PC-3 (cell line): ENCODE measurements around the gene SFXN2. TPM values are rescaled to one million over a fixed set of nuclear protein-coding genes. Genes with fewer than 3 reads are reported as not detected.

Experiments
- ATAC-seq: fragments of 200-7000 bp; cut with Tn5 transposase; 2 replicates; pipeline ENCODE4 v1.9.1; 2020; ENCODE audit warnings: mild to moderate bottlenecking, moderate library complexity
- BruUV-seq: library from RNA; stranded (reverse); fragments of 400-500 nt; replicated peaks from 2 replicates; lab custom pipeline; 2021; lab: Mats Ljungman, UMichigan
- CTCF ChIA-PET: fragments of 300-600 bp; sonication (Branson Sonifier 250); formaldehyde crosslinking; loops from one replicate; lab custom pipeline; 2022; ENCODE audit warnings: antibody characterized with exemption; lab: Charles Lee
- POLR2A ChIA-PET: fragments of 300-600 bp; sonication (Branson Sonifier 250); formaldehyde crosslinking; loops from one replicate; lab custom pipeline; 2022; ENCODE audit warnings: antibody characterized with exemption; ENCODE audit not compliant: unreplicated experiment; lab: Charles Lee
- DNase-seq: peaks from one replicate; pipeline ENCODE4 v3.0.0-alpha.2; 2015
- H2AFZ ChIP-seq: fragments of 300-600 bp; sonication (generic); 2 replicates; pipeline ENCODE4 v1.6.0; 2016; ENCODE audit warnings: antibody characterized with exemption, low read length
- H3F3A ChIP-seq: fragments of 300-600 bp; sonication (generic); one replicate; pipeline ENCODE4 v1.6.0; 2017; ENCODE audit warnings: antibody characterized with exemption, low read length, control low read depth, mild to moderate bottlenecking; ENCODE audit not compliant: unreplicated experiment
- H3K27ac ChIP-seq: fragments of 300-600 bp; sonication (generic); 2 replicates; pipeline ENCODE4 v1.5.1; 2016; ENCODE audit warnings: mild to moderate bottlenecking, low read length
- H3K27me3 ChIP-seq: fragments of 300-600 bp; sonication (generic); 2 replicates; pipeline ENCODE4 v1.6.1; 2016; ENCODE audit warnings: low read length, mixed read lengths
- H3K36me3 ChIP-seq: fragments of 300-600 bp; sonication (generic); 2 replicates; pipeline ENCODE4 v1.6.1; 2016; ENCODE audit warnings: low read depth, mixed run types, low read length, mixed read lengths
- H3K4me1 ChIP-seq: fragments of 300-600 bp; sonication (generic); 2 replicates; pipeline ENCODE4 v1.5.1; 2016; ENCODE audit warnings: low read length; ENCODE audit not compliant: insufficient read depth
- H3K4me2 ChIP-seq: fragments of 300-600 bp; sonication (generic); 2 replicates; pipeline ENCODE4 v1.6.0; 2016; ENCODE audit warnings: low read length
- H3K4me3 ChIP-seq: fragments of 300-600 bp; sonication (generic); 2 replicates; pipeline ENCODE4 v1.5.1; 2016; ENCODE audit warnings: mild to moderate bottlenecking, low read length, mixed read lengths
- H3K79me2 ChIP-seq: fragments of 300-600 bp; sonication (generic); 2 replicates; pipeline ENCODE4 v1.6.1; 2017; ENCODE audit warnings: low read length, mixed read lengths
- H3K9ac ChIP-seq: fragments of 300-600 bp; sonication (generic); 2 replicates; pipeline ENCODE4 v1.6.0; 2016; ENCODE audit warnings: mild to moderate bottlenecking, low read length
- H3K9me2 ChIP-seq: fragments of 300-600 bp; sonication (generic); replicated peaks from 2 replicates; pipeline ENCODE4 v1.6.1; 2016; ENCODE audit warnings: mixed run types, low read length, mixed read lengths
- H3K9me3 ChIP-seq: fragments of 300-600 bp; sonication (generic); 2 replicates; pipeline ENCODE4 v1.6.1; 2016; ENCODE audit warnings: low read length, mixed read lengths
- H4K20me1 ChIP-seq: fragments of 300-600 bp; sonication (generic); 2 replicates; pipeline ENCODE4 v1.6.1; 2016; ENCODE audit warnings: low read length, mixed read lengths
- EZH2 ChIP-seq: fragments of 300-600 bp; sonication (generic); IDR thresholded peaks from one replicate; pipeline ENCODE4 v1.6.1; 2017; ENCODE audit warnings: antibody characterized with exemption, mild to moderate bottlenecking, low read length; ENCODE audit not compliant: unreplicated experiment
- EZH2phosphoT487 ChIP-seq: fragments of 300-600 bp; sonication (generic); IDR thresholded peaks from 2 replicates; pipeline ENCODE4 v1.6.1; 2018; ENCODE audit warnings: mild to moderate bottlenecking, antibody characterized with exemption, low read length, borderline replicate concordance
- intact Hi-C: fragments of 100-400 bp; cut with micrococcal nuclease; formaldehyde crosslinking; loops from 2 replicates; pipeline ENCODE4 v1.9.0; 2023
- total RNA-seq: library from RNA; depleted of rRNA; stranded (reverse); fragments of >200 nt; gene quantifications from 2 replicates; pipeline ENCODE4 v1.2.3, GENCODE V29; 2014
- TF ChIP-seq, protein P1 (sequence below): fragments of 300-600 bp; sonication (generic); conservative IDR thresholded peaks from 2 replicates; pipeline ENCODE4 v1.5.1; 2017; ENCODE audit warnings: antibody characterized with exemption, low read depth, mild to moderate bottlenecking, low read length

Gene SFXN2
- total RNA-seq, 1 experiment from 2014 or later: 10.3 TPM

DNA sequence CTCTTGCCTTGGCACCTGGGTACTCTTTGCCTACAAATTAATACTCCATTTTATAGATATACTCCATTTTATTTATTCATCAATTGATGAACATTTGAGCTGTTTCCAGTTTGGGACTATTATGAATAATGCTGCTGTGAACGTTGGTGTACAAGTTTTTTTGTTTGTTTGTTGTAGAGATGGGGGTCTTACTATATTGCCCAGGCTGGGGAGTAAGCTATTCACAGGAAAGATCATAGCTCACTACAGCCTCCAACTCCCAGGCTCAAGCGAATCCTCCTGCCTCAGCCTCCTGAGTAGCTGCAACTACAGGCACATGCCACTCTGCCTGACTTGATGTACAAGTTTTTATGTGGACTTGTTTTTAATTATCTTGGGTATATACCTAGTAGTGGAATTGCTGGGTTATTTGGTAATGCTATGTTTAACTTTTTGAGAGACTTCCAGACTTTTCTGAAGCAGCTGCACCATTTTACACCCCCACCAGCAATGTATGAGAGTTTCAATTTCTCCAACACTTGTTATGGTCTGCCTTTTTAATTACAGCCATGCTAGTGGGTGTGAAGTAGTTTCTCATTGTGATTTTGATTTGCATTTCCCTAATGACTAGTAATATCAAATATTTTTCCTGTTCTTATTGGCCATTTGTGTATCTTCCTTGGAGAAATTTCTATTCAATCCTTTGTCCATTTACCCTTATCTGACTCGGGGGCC, 45.2 kb downstream of the SFXN2 start:
- H3K9ac ChIP-seq: no peak overlapping the region
- no peak overlapping the region for H3K4me3 ChIP-seq
- TF ChIP-seq, protein P1, sequence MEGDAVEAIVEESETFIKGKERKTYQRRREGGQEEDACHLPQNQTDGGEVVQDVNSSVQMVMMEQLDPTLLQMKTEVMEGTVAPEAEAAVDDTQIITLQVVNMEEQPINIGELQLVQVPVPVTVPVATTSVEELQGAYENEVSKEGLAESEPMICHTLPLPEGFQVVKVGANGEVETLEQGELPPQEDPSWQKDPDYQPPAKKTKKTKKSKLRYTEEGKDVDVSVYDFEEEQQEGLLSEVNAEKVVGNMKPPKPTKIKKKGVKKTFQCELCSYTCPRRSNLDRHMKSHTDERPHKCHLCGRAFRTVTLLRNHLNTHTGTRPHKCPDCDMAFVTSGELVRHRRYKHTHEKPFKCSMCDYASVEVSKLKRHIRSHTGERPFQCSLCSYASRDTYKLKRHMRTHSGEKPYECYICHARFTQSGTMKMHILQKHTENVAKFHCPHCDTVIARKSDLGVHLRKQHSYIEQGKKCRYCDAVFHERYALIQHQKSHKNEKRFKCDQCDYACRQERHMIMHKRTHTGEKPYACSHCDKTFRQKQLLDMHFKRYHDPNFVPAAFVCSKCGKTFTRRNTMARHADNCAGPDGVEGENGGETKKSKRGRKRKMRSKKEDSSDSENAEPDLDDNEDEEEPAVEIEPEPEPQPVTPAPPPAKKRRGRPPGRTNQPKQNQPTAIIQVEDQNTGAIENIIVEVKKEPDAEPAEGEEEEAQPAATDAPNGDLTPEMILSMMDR: no peak
- no peak for TF ChIP-seq EZH2phosphoT487
- no peak for TF ChIP-seq EZH2
- H3K36me3 ChIP-seq: no peaks in the 10 kb centered on the region
- no peaks in the 10 kb centered on the region for H3K9me3 ChIP-seq
- intact Hi-C loops: no loop called here
- ChIA-PET POLR2A (no interaction called here), CTCF (interaction anchor here (0.6 kb wide), 1 partner anchor 58 kb away, joined by 3 read pairs; no protein-coding TSS in a partner anchor)
- H2AFZ ChIP-seq: no peak overlapping the region
- BruUV-seq: no TSS peak
- no peak overlapping the region for H3K27ac ChIP-seq
- peaks cover 6% of the 10 kb centered on the region; the same call in 1 of the 2 replicates for H3K79me2 ChIP-seq
- ATAC-seq (no peak), DNase-seq (no peak)
- no peaks in the 10 kb centered on the region for H3F3A ChIP-seq
- no peak overlapping the region for H3K4me2 ChIP-seq
- H3K9me2 ChIP-seq: no peaks in the 10 kb centered on the region
- no peaks in the 10 kb centered on the region for H4K20me1 ChIP-seq
- H3K4me1 ChIP-seq: peaks cover 6% of the 10 kb centered on the region; the same call in 1 of the 2 replicates
- H3K27me3 ChIP-seq: no peaks in the 10 kb centered on the region

DNA sequence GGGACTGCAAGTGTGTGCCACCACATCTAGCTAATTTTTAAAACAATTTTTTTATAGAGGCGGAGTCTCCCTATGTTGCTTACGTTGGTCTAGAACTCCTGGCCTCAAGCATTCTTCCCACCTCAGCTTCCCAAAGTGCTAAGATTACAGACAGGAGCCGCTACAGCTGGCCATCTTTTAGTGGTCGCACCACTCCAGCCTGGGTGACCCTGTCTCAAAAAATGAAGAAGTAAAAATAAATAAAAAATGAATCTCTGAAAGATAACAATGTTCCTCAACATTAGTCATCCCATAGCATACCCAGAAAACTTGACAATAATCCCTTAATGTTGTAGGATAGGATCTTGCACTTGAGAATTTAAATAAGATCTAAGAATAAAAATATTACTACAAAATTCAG, 47.5 kb downstream of the SFXN2 start:
- peaks cover 6% of the 10 kb centered on the region for H3K79me2 ChIP-seq
- H3K4me1 ChIP-seq: peaks cover 9% of the 10 kb centered on the region; the same call in 1 of the 2 replicates
- no peaks in the 10 kb centered on the region for H3F3A ChIP-seq
- H2AFZ ChIP-seq: no peak overlapping the region
- no peak overlapping the region for H3K4me3 ChIP-seq
- CTCF ChIA-PET: no interaction called here
- H3K27me3 ChIP-seq: no peaks in the 10 kb centered on the region
- no peak overlapping the region for H3K27ac ChIP-seq
- no TSS peak for BruUV-seq
- no peaks in the 10 kb centered on the region for H4K20me1 ChIP-seq
- H3K36me3 ChIP-seq: no peaks in the 10 kb centered on the region
- no peak for TF ChIP-seq EZH2
- TF ChIP-seq EZH2phosphoT487: no peak
- TF ChIP-seq, protein P1: no peak
- ATAC-seq (no peak), DNase-seq (no peak)
- intact Hi-C loops: no loop called here
- no peaks in the 10 kb centered on the region for H3K9me3 ChIP-seq
- no peak overlapping the region for H3K4me2 ChIP-seq
- no peak overlapping the region for H3K9ac ChIP-seq
- POLR2A ChIA-PET: no interaction called here
- no peaks in the 10 kb centered on the region for H3K9me2 ChIP-seq

DNA sequence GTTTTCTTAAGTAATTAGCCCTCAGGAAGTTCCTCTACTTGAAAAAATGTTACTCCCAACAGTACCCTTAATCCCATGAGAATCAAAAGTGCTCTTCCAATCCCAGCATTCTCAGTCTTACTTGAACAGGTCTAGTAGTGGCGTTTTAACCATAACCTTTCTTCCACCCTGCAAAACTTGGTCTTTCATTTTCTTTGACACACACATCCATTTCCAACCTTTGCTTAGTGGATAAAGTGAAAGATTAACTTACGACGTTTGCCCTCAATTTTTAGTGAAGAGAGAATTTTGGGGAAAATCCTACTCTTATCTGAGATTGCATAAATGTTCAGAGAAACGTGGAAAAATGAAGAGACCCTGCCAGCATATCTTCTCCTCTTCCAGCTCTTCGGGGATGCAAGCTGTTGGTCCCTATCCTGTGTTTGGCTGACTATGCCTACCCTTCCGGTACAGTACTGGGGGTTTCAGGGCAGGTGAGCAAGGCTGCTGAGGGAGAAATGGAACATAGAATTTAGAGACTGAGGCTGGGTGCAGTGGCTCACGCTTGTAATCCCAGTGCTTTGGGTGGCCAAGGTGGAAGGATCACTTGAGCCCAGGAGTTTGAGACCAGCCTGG, 48.1 kb downstream of the SFXN2 start:
- H3F3A ChIP-seq: no peaks in the 10 kb centered on the region
- peaks cover 9% of the 10 kb centered on the region; the same call in 1 of the 2 replicates for H3K4me1 ChIP-seq
- no peak for TF ChIP-seq EZH2phosphoT487
- H3K27me3 ChIP-seq: no peaks in the 10 kb centered on the region
- no peak overlapping the region for H2AFZ ChIP-seq
- H3K36me3 ChIP-seq: no peaks in the 10 kb centered on the region
- ATAC-seq (no peak), DNase-seq (no peak)
- no peaks in the 10 kb centered on the region for H3K9me3 ChIP-seq
- CTCF ChIA-PET: no interaction called here
- H3K9me2 ChIP-seq: no peaks in the 10 kb centered on the region
- H3K9ac ChIP-seq: no peak overlapping the region
- no TSS peak for BruUV-seq
- intact Hi-C loops: no loop called here
- no peak overlapping the region for H3K27ac ChIP-seq
- H3K4me2 ChIP-seq: no peak overlapping the region
- no peaks in the 10 kb centered on the region for H4K20me1 ChIP-seq
- POLR2A ChIA-PET: no interaction called here
- H3K4me3 ChIP-seq: no peak overlapping the region
- peaks cover 10% of the 10 kb centered on the region for H3K79me2 ChIP-seq
